ENCODE data around the gene MIEF1. TPM values are rescaled to one million over a fixed set of nuclear protein-coding genes. Genes with fewer than 3 reads are reported as not detected.

The MIEF1 gene
- total and polyA plus RNA-seq, 2 experiments from 2014 or later = 13.2 to 40.1 TPM

GRCh38 chr22:39466228-39467006, 35.7 kb upstream of the MIEF1 start:
- Mint-ChIP-seq H3K27me3 (ENCODE audit: insufficient read depth, low read depth, poor library complexity) (peaks cover 17% of the 10 kb centered on the region), H3K9me3 (no peaks in the 10 kb centered on the region), H3K27ac (no peak overlapping the region), H3K4me1 (peaks cover 28% of the 10 kb centered on the region), H3K4me3 (no peak overlapping the region), H3K36me3 (ENCODE audit: low read depth) (no peaks in the 10 kb centered on the region)
- Histone ChIP-seq H4K20me1 (replicated peaks; ENCODE audit: insufficient read depth) (no peaks in the 10 kb centered on the region), H3K27me3 (ENCODE audit: insufficient read depth) (no peaks in the 10 kb centered on the region), H3K9me2 (ENCODE audit: insufficient read depth) (no peaks in the 10 kb centered on the region), H3K36me3 (ENCODE audit: insufficient read depth) (no peaks in the 10 kb centered on the region), H3K4me2 (no peak overlapping the region), H3K4me3 (no peak overlapping the region), H3K79me2 (replicated peaks; ENCODE audit: insufficient read depth) (no peaks in the 10 kb centered on the region), H2AFZ (no peak overlapping the region), H3K4me1 (ENCODE audit: insufficient read depth) (peaks cover 12% of the 10 kb centered on the region), H3F3A (replicated peaks; ENCODE audit: low read depth) (no peaks in the 10 kb centered on the region), H3K27ac (ENCODE audit: low read depth) (no peak overlapping the region)
- no peak for DNase-seq (ENCODE audit: low spot score)
- TF ChIP-seq CREB1 (CRISPR knock-in tag; IDR thresholded peaks at IDR 0.05; ENCODE audit: low read depth) (no peak), STAT1 (IDR thresholded peaks at IDR 0.05; ENCODE audit: unreplicated experiment) (no peak), EZH2 (IDR thresholded peaks at IDR 0.05; ENCODE audit: low read depth, unreplicated experiment) (no peak), CTCF (conservative IDR thresholded peaks at IDR 0.05; ENCODE audit: low read depth in 2 of 2) (no peak), JUNB (IDR thresholded peaks at IDR 0.05; ENCODE audit: unreplicated experiment) (no peak), POLR2AphosphoS5 (IDR thresholded peaks at IDR 0.05; ENCODE audit: low read depth) (no peak), ZNF462 (CRISPR knock-in tag; IDR thresholded peaks at IDR 0.05) (no peak), ZNF114 (CRISPR knock-in tag; IDR thresholded peaks at IDR 0.05) (no peak), ZNF331 (CRISPR knock-in tag; IDR thresholded peaks at IDR 0.05; ENCODE audit: low read depth) (no peak), NANOG (IDR thresholded peaks at IDR 0.05; ENCODE audit: borderline replicate concordance) (no peak)
- ATAC-seq = no peak

Measured in GM23338 (cell line).